ENCODE results near the gene PNKD. TPM values are rescaled to one million over a fixed set of nuclear protein-coding genes. Genes with fewer than 3 reads are reported as not detected.
A peak's percentile ranks its signal among the peaks of the same experiment; 100 is the strongest.

The PNKD gene
- total and polyA plus RNA-seq, 2 experiments from 2014 or later: 48.7 to 145 TPM

DNA sequence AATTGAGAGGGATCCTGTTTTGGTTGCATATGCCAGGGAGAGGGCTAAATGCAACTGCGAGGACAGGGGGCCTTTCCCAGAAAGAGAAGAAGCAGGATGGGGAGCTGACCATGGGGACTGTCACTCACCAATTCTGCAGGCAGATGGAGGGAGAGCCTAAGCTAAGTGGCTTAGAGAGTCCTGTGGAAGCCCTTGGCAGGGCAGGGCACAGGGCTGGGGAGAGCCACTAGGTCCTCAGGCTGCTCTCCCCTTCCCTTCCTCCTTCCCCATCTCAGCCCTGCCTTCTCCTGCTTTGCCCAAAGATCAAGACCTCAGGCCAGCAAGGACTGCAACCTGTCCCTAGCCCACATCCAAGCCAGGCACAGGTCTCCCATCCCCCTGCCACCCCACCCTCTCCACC is 62.0 kb downstream of the PNKD start:
- Histone ChIP-seq H3K9me3 (ENCODE audit: low read depth) (no peaks in the 10 kb centered on the region), H3K27ac (peak overlapping the region; percentile 26), H3K27me3 (no peaks in the 10 kb centered on the region), H2AFZ (no peak overlapping the region), H3K4me3 (no peak overlapping the region), H4K20me1 (ENCODE audit: insufficient read depth, poor library complexity, severe bottlenecking) (no peaks in the 10 kb centered on the region), H3K4me1 (ENCODE audit: insufficient read depth) (peaks cover 20% of the 10 kb centered on the region), H3K36me3 (replicated peaks; ENCODE audit: insufficient read depth, low read depth) (no peaks in the 10 kb centered on the region), H3K4me2 (no peak overlapping the region), H3K79me2 (peaks cover 40% of the 10 kb centered on the region), H3K9me2 (replicated peaks; ENCODE audit: insufficient read depth) (no peaks in the 10 kb centered on the region)
- WGBS (ENCODE audit: low lambda C conversion rate, missing lambda C conversion rate): 95% methylated on average over 1 of the region's 1 CpG
- DNase-seq (ENCODE audit: low spot score): no peak
- TF ChIP-seq EZH2phosphoT487 (IDR thresholded peaks at IDR 0.05; ENCODE audit: low read depth, severe bottlenecking, unreplicated experiment): no peak
- TF ChIP-seq, protein P1, sequence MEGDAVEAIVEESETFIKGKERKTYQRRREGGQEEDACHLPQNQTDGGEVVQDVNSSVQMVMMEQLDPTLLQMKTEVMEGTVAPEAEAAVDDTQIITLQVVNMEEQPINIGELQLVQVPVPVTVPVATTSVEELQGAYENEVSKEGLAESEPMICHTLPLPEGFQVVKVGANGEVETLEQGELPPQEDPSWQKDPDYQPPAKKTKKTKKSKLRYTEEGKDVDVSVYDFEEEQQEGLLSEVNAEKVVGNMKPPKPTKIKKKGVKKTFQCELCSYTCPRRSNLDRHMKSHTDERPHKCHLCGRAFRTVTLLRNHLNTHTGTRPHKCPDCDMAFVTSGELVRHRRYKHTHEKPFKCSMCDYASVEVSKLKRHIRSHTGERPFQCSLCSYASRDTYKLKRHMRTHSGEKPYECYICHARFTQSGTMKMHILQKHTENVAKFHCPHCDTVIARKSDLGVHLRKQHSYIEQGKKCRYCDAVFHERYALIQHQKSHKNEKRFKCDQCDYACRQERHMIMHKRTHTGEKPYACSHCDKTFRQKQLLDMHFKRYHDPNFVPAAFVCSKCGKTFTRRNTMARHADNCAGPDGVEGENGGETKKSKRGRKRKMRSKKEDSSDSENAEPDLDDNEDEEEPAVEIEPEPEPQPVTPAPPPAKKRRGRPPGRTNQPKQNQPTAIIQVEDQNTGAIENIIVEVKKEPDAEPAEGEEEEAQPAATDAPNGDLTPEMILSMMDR (IDR thresholded peaks at IDR 0.05; ENCODE audit: poor library complexity): no peak
- no peak for TF ChIP-seq EZH2 (IDR thresholded peaks at IDR 0.05; ENCODE audit: borderline replicate concordance)

DNA sequence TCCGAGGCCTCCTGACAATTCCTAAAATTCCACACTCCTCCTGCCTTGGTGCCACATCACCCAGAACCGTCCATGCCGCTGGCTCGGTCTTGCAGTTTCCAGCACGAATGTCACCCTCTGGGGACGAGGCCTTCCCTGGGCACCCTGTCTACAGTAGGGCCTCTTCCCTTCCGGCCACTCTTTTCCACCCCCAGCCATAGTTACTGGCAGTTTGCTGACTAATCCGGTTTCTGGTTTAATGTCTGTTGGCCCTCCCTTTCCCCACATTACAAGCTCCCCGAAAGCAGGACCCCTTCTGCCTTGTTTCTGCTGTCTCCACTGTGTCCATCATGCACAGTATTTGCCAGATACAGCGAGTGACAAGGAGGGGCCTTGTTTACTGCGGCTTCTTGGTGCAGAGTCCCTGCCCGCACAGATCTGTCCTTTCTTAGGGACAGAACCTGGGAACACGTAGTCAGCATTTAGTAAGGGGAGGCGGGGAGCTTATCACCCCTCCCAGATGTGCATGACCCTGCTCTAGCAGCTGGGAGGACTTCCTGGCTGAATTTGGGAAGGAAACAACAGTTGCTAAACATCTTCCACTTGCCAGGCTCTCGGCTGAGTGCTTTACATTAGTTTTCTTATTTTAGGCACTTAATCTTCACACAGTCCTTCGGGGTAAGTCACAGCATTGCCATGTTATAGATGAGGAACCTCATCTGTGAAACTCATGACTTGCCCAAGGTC is 62.8 kb downstream of the PNKD start:
- TF ChIP-seq, protein P1 (IDR thresholded peaks at IDR 0.05; ENCODE audit: poor library complexity): no peak
- TF ChIP-seq EZH2phosphoT487 (IDR thresholded peaks at IDR 0.05; ENCODE audit: low read depth, severe bottlenecking, unreplicated experiment) (no peak), EZH2 (IDR thresholded peaks at IDR 0.05; ENCODE audit: borderline replicate concordance) (no peak)
- Histone ChIP-seq H3K9me3 (ENCODE audit: low read depth) (no peaks in the 10 kb centered on the region), H2AFZ (no peak overlapping the region), H3K9me2 (replicated peaks; ENCODE audit: insufficient read depth) (no peaks in the 10 kb centered on the region), H3K79me2 (peaks cover 39% of the 10 kb centered on the region), H3K36me3 (replicated peaks; ENCODE audit: insufficient read depth, low read depth) (no peaks in the 10 kb centered on the region), H3K27ac (peak overlapping the region; percentile 26), H3K4me3 (no peak overlapping the region), H4K20me1 (ENCODE audit: insufficient read depth, poor library complexity, severe bottlenecking) (no peaks in the 10 kb centered on the region), H3K27me3 (no peaks in the 10 kb centered on the region), H3K4me1 (ENCODE audit: insufficient read depth) (peaks cover 16% of the 10 kb centered on the region), H3K4me2 (no peak overlapping the region)
- 75% methylated on average over 16 of the region's 16 CpGs for WGBS (ENCODE audit: low lambda C conversion rate, missing lambda C conversion rate)
- DNase-seq (ENCODE audit: low spot score): no peak

DNA sequence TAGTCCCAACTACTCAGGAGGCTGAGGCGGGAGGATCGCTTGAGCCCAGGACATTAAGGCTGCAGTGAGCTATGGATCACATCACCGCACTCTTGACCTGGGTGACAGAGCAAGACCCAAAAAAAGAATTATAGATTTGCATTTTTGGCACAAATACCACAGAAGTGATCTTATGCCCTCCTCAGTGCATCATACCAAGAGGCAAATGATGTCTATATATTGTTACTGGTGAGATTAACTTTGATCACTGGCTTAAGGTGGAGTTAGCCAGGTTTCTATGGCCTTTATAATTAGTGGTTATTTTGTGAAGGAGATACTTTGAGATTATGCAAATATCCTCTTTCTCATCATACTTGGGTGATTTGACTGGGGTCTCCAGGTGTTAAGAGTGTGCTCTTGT is 64.2 kb downstream of the PNKD start:
- Histone ChIP-seq H3K27ac (no peak overlapping the region), H3K9me2 (replicated peaks; ENCODE audit: insufficient read depth) (no peaks in the 10 kb centered on the region), H3K36me3 (replicated peaks; ENCODE audit: insufficient read depth, low read depth) (no peaks in the 10 kb centered on the region), H3K4me3 (no peak overlapping the region), H4K20me1 (ENCODE audit: insufficient read depth, poor library complexity, severe bottlenecking) (no peaks in the 10 kb centered on the region), H3K79me2 (peaks cover 25% of the 10 kb centered on the region), H2AFZ (no peak overlapping the region), H3K27me3 (no peaks in the 10 kb centered on the region), H3K4me1 (ENCODE audit: insufficient read depth) (peaks cover 8% of the 10 kb centered on the region), H3K4me2 (no peak overlapping the region), H3K9me3 (ENCODE audit: low read depth) (no peaks in the 10 kb centered on the region)
- no peak for DNase-seq (ENCODE audit: low spot score)
- TF ChIP-seq EZH2phosphoT487 (IDR thresholded peaks at IDR 0.05; ENCODE audit: low read depth, severe bottlenecking, unreplicated experiment): no peak
- TF ChIP-seq, protein P1 (IDR thresholded peaks at IDR 0.05; ENCODE audit: poor library complexity): no peak
- no peak for TF ChIP-seq EZH2 (IDR thresholded peaks at IDR 0.05; ENCODE audit: borderline replicate concordance)
- 98% methylated on average over 3 of the region's 3 CpGs for WGBS (ENCODE audit: low lambda C conversion rate, missing lambda C conversion rate)

Data from hepatocyte (in vitro differentiated cells).